Lung (tissue), 16 donors: Measurements from ENCODE around the gene TMPRSS11D. TPM values are rescaled to one million over a fixed set of nuclear protein-coding genes. Genes with fewer than 3 reads are reported as not detected.

ENCODE experiments used
- ATAC-seq: fragments of 200-7000 bp; cut with Tn5 transposase; one replicate; pipeline ENCODE4 v1.9.1; 2020; ENCODE audit warnings: moderate number of reproducible peaks; ENCODE audit not compliant: insufficient read depth, low FRiP score
- DNase-seq, 3 donors: peaks; one replicate each; pipeline ENCODE4 v3.0.0-alpha.2; 2013 to 2017
- H3K27ac ChIP-seq, 2 donors: one replicate each; pipeline ENCODE4 v1.5.1; 2013; ENCODE audit warnings: mild to moderate bottlenecking in 2 of 2, moderate library complexity in 2 of 2, control low read depth in 1 of 2, inconsistent platforms in 1 of 2, low read depth in 1 of 2, low read length in 1 of 2
- H3K27me3 ChIP-seq, 3 donors: one replicate each; pipeline ENCODE4 v1.5.1; 2013; ENCODE audit warnings: low read length in 2 of 3; ENCODE audit not compliant: control insufficient read depth in 3 of 3, insufficient read depth in 3 of 3
- H3K36me3 ChIP-seq, 4 donors: one replicate each; pipeline ENCODE4 v1.5.1; 2013; ENCODE audit warnings: low read length in 4 of 4, mild to moderate bottlenecking in 1 of 4, moderate library complexity in 1 of 4; ENCODE audit not compliant: control insufficient read depth in 4 of 4, insufficient read depth in 4 of 4
- H3K4me1 ChIP-seq, 5 donors: one replicate each; pipeline ENCODE4 v1.5.1; 2013; ENCODE audit warnings: low read length in 5 of 5, mild to moderate bottlenecking in 2 of 5, moderate library complexity in 1 of 5; ENCODE audit not compliant: control insufficient read depth in 5 of 5, insufficient read depth in 5 of 5
- H3K4me3 ChIP-seq: one replicate; pipeline ENCODE4 v1.5.1; 2013; ENCODE audit warnings: mild to moderate bottlenecking, control low read depth, moderate library complexity
- H3K9ac ChIP-seq, 2 donors: one replicate each; pipeline ENCODE4 v1.5.1; 2013; ENCODE audit warnings: low read length in 2 of 2, control low read depth in 1 of 2; ENCODE audit not compliant: insufficient read depth in 1 of 2
- H3K9me3 ChIP-seq, 4 donors: one replicate each; pipeline ENCODE4 v1.5.1; 2013; ENCODE audit warnings: low read length in 3 of 4, mild to moderate bottlenecking in 1 of 4, moderate library complexity in 1 of 4; ENCODE audit not compliant: control insufficient read depth in 4 of 4, insufficient read depth in 3 of 4
- WGBS, 2 donors: extraction: QIAGEN DNeasy Blood & Tissue Kit; methylation state at CpG; one replicate each; pipeline ENCODE4 v1.1.7; 2013; 5-methylcytosine and 5-hydroxymethylcytosine counted together
- long read RNA-seq, 5 donors: transcript quantifications; one replicate each; lab custom pipeline, GENCODE V29; 2026
- polyA plus RNA-seq, 2 donors: library from polyadenylated mRNA; stranded (reverse); fragments of 200-250 nt; gene quantifications; one replicate each; pipeline ENCODE4 v1.2.1, GENCODE V29; 2013
- total RNA-seq, 2 donors: library from RNA; depleted of rRNA in 1 of 2; stranded (reverse); fragments of >200 nt in 1 of 2; gene quantifications; one replicate each; pipeline ENCODE4 v1.2.1, GENCODE V29; 2014 to 2021
- TF ChIP-seq, protein P1 (sequence below): IDR thresholded peaks from 2 replicates; pipeline ENCODE4 v1.5.1; 2012; ENCODE audit warnings: mild to moderate bottlenecking; ENCODE audit errors: control extremely low read depth, extremely low read depth
- donor health status: control.
- donor health status: control.
- donor health status: Bipolar disorder and iron deficiency.
- donor health status: healthy.
- donor health status: DM: yes; HTN: yes; CAD: no.

The TMPRSS11D gene
- total RNA-seq (not detected), polyA plus RNA-seq (under 1 TPM; 0.04 to 0.09 TPM)
- long read RNA-seq, donor 1: 0 reads
- long read RNA-seq, donor 2: 0 reads
- long read RNA-seq, donor 3: 0 reads
- long read RNA-seq, donor 4: 0 reads
- long read RNA-seq, donor 5: 0 reads

- Histone ChIP-seq H3K27me3 (no peaks in the 10 kb centered on the region), H3K36me3 (no peaks in the 10 kb centered on the region), H3K4me1 (no peaks in the 10 kb centered on the region), H3K9me3 (no peaks in the 10 kb centered on the region), H3K9ac (no peak within 1 kb of the TSS), H3K4me3 (no peak within 1 kb of the TSS), H3K27ac (no peak within 1 kb of the TSS)
- TF ChIP-seq, protein P1, sequence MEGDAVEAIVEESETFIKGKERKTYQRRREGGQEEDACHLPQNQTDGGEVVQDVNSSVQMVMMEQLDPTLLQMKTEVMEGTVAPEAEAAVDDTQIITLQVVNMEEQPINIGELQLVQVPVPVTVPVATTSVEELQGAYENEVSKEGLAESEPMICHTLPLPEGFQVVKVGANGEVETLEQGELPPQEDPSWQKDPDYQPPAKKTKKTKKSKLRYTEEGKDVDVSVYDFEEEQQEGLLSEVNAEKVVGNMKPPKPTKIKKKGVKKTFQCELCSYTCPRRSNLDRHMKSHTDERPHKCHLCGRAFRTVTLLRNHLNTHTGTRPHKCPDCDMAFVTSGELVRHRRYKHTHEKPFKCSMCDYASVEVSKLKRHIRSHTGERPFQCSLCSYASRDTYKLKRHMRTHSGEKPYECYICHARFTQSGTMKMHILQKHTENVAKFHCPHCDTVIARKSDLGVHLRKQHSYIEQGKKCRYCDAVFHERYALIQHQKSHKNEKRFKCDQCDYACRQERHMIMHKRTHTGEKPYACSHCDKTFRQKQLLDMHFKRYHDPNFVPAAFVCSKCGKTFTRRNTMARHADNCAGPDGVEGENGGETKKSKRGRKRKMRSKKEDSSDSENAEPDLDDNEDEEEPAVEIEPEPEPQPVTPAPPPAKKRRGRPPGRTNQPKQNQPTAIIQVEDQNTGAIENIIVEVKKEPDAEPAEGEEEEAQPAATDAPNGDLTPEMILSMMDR: no peak
- ATAC-seq (no peak), DNase-seq (no peak)
- WGBS, 2 donors: 70 to 82% methylated on average over 1 of the region's 1 CpG
Observed at GRCh38 chr4:67883902-67884301, at the start of gene TMPRSS11D. TMPRSS11D (minus strand) TSS chr4:67884002; CDS start chr4:67883933, 69 bp downstream.

DNA sequence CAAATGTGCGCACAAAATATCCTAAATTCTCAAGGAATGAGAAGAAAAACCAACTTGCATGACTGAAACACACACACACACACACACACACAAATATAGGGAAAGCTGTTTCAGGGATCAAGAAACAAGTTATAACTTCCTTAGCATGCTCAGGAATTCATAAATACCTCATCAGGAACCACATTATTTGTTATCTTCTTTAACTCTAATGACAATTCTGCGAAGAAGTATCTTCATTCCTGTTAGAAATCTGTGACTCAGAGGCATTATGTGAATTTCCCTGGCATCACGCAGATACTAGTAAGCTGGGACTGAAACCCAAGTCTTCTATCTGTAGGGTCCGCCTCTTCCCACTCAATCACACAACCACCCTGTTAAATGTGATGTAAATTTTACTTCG lies 49.2 kb upstream of the TMPRSS11D start:
- WGBS, 2 donors: 86 to 96% methylated on average over 5 of the region's 5 CpGs
- DNase-seq: no peak
- H3K9ac ChIP-seq: no peak overlapping the region
- no peaks in the 10 kb centered on the region for H3K27me3 ChIP-seq
- no peak for ATAC-seq
- H3K36me3 ChIP-seq: no peaks in the 10 kb centered on the region
- TF ChIP-seq, protein P1: no peak
- no peak overlapping the region for H3K27ac ChIP-seq
- no peak overlapping the region for H3K4me3 ChIP-seq
- peaks cover 0 to 4% (median under 1%) of the 10 kb centered on the region in 4 donors for H3K9me3 ChIP-seq
- peaks cover 0 to 2% (median 0%) of the 10 kb centered on the region in 5 donors for H3K4me1 ChIP-seq

DNA sequence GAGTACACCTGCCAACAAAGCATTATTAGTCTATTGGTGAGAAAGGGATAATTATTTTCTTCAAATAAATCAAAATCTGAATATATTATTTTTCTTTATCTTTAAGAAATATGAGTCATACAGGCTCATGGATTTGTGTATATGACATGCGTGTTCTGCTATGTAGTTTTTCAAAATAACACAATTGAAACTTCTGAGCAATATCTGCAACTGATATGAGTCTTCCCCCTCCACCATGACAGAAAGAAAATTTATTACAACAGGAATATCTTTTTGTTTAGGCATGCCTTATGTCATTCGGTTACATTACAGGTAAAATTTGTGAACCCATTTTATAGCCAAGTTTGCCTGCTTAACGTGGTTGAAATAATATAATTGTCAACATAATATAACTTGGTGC lies 47.5 kb upstream of the TMPRSS11D start:
- ATAC-seq (no peak), DNase-seq (no peak)
- no peak overlapping the region for H3K9ac ChIP-seq
- H3K4me1 ChIP-seq: peaks cover 0 to 2% (median 0%) of the 10 kb centered on the region in 5 donors
- peaks cover 0 to 9% (median 0%) of the 10 kb centered on the region in 4 donors for H3K9me3 ChIP-seq
- WGBS, 2 donors: 90 to 98% methylated on average over 3 of the region's 3 CpGs
- H3K27me3 ChIP-seq: no peaks in the 10 kb centered on the region
- no peak overlapping the region for H3K4me3 ChIP-seq
- no peak overlapping the region for H3K27ac ChIP-seq
- TF ChIP-seq, protein P1: no peak
- no peaks in the 10 kb centered on the region for H3K36me3 ChIP-seq

DNA sequence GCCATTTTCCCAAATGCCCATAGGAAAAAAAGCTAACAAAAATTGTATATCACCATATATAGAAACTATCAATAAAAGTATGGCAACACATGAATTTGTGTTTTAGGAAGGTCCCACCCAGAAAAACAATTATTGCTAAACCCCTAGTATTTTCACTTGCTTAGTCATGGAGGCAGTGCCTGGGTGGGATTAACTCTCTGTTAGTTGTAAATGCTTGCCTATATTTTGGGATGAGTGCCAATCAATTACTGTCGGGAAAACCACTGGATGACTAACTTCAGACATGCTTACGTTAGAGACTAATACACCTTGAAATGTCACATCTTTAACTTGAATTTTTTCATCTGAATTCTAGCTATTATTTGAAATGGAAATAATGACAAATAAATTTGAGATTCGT lies 45.6 kb upstream of the TMPRSS11D start:
- no peak for ATAC-seq

More for the DNA sequence above, 45.6 kb upstream of the TMPRSS11D start:
- Histone ChIP-seq H3K27me3 (no peaks in the 10 kb centered on the region), H3K27ac (no peak overlapping the region), H3K4me1 (no peaks in the 10 kb centered on the region), H3K9ac (no peak overlapping the region), H3K9me3 (peaks cover 0 to 8% (median 0%) of the 10 kb centered on the region in 4 donors), H3K4me3 (no peak overlapping the region), H3K36me3 (no peaks in the 10 kb centered on the region)
- DNase-seq: no peak
- TF ChIP-seq, protein P1: no peak
- 80 to 88% methylated on average over 3 of the region's 3 CpGs for WGBS, 2 donors
